HG02840 (cell line): Measurements from ENCODE around the gene HMX1.

Source experiments
- ATAC-seq: cut with Tn5 transposase; IDR thresholded peaks from one replicate; pipeline ENCODE4 v1.9.1; 2021; ENCODE audit warnings: mild to moderate bottlenecking, moderate library complexity, moderate number of reproducible peaks; ENCODE audit not compliant: unreplicated experiment, low FRiP score

HMX1 gene

DNA sequence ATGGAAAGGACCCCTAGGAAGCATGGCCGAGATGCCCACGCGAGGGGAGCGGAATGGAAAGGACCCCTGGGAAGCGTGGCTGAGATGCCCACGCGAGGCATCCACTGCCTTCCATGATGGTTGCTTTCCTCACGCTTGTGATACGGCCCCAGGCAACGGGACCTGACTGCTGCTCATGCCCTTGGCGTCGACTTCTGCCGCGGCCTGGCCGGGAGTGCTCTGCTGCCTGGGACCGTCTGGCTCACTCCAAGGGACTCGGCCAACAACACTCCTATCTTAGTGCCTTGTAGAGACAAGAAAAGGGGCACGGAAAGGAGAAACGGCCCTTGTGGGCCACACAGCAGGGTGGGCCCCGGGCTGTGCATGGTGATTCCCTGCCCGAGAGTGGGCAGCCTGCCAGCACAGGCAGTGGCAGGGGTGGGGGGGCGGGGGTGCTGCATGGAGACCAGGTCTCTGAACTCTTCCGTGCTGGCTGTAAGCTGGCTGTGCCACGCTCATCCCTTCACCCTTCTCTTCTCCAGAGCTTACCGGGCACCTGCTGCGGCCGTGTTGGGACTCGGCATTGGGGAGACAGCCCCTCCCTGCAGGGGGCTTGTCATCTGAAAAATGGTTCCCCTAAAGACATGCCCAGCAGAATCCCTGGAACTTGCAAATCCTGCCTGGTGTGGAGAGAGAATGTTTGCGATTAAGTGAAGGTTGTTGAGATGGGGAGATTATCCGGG, 38.6 kb upstream of the HMX1 start:
- no peak for ATAC-seq

DNA sequence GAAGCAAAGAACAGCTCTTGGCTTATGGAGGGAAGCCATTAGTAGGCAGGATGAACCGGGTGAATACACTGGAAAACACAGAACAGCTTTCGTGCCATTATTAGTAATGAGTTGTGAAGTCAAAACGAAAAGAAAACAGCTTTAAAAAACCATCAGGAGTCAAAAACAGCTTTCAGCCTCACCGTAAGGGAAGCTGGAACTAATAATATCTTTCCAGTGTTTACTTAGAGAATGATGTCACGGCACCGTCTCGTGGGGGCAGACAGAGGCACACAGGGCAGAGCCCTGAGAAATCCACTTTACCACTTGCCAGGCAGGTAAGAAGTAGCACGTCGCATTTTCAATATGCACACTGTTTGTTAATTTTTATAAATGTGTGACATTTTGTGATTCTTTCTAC, 37.9 kb upstream of the HMX1 start:
- no peak for ATAC-seq

DNA sequence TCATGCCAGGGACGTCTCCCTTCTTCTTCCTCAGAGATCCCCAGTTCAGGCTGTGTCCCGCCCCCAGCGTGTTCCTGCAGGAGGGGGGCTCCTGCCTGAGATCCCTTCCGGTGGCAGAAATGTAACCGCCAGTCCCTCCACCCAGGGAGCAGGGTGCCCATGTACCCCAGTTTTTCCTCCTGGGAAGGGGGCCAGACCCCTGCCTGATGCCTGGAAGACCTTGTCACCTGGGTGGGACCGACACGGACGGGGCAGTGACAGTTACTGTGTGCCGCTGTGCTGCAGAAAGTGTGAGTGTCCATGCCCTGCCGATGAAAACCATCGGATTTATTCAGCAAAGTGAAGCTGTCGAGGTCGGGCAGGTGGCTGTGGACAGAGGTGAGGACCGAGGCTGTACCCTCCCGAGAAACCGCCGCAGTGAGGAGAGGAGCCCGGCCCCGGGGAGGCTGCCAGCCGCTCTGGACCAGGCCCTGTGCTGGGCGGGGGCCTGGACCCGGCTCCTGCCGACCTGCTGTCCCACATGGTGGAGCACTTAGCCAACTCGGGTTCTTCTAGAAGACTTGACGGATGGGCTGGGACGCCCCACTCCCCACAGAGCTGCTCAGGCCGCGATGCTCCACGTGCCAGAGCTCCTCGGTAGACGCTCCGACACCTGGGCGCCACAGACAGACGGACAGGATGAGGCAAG, 36.7 kb upstream of the HMX1 start:
- no peak for ATAC-seq

DNA sequence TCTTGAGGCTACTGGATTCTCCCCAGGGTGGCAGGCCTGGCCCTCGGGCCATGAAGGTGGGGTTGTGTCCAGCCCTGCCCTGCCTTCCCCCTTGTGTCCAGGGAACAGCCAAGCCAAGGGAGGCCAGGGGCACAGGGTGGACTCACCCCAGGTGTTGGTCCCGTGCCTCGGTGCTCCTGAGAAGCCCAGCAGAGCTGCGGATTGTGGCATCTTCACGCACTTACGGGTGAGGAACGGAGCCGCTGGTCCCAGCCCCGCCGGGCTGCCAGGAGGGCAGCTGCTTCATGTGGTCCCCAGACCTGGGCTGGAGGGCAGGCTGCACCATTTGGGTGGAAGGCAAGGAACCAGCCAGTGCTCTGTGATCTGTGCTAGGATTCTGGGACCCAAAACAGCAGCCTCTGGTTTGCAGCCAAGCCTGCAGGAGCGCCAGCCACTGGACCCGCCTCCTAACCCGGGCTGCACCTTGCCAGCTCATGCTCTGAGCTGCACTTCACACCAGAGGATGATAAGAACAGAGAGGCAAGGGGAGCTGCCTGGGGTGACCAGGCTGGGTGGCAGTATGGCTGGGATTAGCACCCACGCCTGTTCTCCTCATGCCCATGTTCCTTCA, 36.1 kb upstream of the HMX1 start:
- no peak for ATAC-seq

DNA sequence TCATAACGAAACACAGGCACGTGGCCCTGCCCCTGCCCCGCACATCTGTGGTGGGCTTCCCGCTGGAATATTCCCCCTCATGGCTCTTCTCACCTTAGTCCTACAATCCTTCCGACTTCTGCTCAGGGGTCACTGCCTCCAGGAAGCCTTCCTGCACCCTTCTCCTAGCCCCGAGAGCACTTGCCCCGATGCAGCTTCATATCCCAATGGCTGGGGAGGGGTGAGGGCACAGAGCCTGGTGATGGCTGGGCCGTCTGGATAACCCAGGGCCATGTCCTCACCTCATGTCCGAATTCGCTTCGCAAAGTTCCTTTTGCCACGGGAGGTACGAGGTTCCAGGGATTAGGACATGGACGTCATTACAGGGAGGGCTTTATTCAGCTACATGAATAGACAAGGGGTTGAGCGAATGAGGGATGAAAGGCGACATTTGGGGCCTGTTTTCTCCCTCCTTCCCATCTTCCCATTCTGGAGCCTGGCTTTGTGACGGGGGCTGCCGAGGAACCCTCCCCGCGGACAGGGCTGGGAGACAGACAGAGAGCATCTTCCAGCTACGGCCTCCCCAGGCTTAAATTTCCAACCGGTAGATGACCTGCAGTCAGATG, 35.5 kb upstream of the HMX1 start:
- no peak for ATAC-seq

DNA sequence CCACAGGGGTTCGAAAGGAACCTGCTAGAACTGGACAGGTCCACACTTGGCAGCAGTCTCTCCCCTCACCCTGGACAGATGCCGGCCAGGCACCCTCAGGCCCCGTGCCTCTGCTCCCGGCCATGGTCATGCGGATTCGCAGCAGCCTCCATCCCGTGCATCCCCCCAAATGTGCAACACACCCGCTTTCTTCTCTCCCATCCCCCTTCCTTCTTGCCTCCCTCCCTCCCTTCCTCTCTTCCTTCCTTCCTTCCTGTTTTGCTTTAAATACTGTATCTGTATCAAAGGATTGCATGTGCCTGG, 35.0 kb upstream of the HMX1 start:
- ATAC-seq, result no peak

DNA sequence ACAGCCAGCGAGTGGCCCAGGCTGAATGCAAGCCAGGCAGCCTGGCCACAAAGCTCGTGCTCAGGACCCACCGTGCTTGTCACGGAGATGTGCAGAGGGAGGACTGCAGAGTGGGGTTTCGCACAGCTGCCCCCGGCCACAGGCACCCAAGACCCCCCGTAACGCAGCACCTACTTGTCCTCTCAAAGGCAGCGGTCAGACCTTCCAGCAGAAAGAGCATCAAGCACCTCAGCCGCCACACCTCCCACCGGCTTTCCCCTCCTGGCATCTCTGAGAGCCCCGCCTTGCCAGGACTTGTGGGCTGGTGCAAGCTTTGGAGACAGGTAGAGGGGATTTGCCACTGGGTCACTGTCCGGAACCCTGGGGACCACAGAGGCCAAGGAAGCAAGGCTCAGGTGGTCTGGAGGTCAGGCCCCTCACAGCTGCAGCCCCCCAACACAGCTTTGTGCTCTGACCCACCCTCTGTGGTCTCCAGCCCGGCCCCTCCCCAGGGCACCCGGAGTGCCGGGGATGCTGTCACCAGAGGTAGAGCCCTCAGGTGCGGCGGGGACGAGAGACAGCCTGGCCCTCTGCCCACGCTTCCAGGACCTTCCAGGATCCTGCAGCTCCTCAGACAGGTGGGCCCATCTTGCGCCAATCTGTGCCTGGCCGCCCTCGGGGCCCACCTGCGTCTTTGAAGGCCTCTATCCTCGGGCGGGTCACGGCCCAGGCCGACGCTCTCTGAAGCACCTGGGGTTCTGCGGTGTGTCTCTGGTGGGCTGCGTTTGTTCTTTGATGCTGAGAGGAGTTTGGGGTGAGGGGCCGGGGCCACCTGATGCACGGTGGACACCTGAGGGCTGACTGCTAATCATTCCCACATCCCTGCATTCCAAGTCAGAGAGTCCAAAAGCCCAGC, 34.4 kb upstream of the HMX1 start:
- no peak for ATAC-seq

DNA sequence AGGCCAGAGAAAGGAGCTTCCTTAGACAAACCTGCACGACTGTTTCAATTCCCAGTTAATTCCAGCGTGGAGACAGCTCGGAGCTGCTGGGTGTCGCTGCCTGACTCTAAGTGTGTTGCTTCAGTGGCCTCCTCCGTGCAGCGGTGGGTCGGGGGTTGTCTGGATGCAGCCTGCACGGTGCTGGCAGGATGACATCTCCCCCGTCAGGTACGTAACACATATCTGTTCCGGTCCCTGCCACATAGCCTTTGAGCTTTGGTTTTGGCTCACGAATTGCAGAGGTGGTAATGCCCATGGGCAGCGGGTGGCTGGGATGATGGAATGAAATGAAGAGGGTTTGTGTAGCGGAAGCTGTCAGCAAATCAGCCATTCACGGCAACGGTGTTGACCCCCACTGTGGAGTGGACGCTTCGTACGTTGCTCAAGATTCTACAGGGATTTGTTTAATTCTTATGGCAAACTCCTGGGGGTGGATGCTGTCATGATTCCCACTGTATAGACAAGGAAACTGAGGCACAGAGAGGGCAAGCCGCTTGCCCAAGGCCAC, 33.7 kb upstream of the HMX1 start:
- ATAC-seq, result no peak

DNA sequence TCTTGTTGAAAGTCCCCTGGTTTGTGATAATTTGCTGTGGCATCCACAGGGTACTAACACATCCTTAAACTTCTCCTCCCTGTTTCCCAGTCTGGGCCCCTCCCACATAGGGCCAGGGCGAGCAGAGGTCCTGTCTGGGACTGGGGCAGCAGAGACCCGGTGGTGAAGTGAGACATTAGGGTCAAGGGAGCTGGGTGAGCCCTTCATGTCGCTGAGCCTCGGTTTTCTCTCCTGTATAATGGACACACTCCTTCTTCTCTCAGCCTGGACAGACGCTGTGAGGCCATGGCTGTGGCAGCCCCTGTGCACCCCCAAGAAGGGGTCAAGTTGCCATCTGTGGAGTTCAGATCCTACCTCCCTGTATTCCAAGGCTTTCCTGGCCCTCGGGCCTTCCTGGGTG, 33.0 kb upstream of the HMX1 start:
- ATAC-seq, result no peak

GRCh38 chr4:8904041-8904501, 32.4 kb upstream of the HMX1 start:
- ATAC-seq, result no peak

DNA sequence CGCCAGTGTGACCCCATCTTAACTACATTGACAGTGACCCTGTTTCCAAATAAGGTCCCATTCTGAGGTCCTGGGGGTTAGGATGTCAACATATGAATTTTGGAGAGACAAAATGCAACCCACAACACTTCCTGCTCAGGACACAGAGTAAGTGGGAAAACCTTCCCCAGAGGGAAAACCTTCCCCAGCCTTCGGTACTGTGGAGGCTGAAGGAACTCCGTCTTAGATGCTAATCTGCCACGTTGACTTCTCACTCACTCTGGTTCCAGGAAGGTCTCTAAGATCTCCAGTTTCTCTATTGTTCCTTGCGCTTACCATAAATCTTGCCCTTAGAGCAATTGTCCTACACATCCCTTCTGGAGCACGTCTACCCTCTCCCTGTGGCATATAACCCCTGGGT, 29.7 kb upstream of the HMX1 start:
- ATAC-seq, result no peak

DNA sequence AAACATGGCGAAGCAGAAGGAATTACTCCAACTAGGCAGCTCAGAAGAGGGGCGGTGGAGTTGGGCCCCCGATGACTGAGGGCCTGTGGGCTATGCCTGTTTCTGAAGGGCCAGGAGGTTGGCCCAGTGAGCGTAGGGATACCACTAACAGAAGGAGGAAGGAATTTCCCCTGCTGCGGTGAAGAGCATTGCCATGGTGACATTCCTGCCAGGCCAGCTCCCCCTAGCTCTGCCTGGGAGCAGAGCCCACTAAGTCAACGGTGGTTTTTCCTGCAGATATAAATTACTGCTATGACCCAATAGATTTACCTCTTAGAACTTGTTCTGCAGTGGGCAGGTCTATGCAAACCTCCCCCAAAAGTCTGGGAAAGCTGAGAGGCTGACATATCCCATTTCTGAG, 28.9 kb upstream of the HMX1 start:
- no peak for ATAC-seq

GRCh38 chr4:8898419-8898818, 26.8 kb upstream of the HMX1 start:
- ATAC-seq, result no peak

DNA sequence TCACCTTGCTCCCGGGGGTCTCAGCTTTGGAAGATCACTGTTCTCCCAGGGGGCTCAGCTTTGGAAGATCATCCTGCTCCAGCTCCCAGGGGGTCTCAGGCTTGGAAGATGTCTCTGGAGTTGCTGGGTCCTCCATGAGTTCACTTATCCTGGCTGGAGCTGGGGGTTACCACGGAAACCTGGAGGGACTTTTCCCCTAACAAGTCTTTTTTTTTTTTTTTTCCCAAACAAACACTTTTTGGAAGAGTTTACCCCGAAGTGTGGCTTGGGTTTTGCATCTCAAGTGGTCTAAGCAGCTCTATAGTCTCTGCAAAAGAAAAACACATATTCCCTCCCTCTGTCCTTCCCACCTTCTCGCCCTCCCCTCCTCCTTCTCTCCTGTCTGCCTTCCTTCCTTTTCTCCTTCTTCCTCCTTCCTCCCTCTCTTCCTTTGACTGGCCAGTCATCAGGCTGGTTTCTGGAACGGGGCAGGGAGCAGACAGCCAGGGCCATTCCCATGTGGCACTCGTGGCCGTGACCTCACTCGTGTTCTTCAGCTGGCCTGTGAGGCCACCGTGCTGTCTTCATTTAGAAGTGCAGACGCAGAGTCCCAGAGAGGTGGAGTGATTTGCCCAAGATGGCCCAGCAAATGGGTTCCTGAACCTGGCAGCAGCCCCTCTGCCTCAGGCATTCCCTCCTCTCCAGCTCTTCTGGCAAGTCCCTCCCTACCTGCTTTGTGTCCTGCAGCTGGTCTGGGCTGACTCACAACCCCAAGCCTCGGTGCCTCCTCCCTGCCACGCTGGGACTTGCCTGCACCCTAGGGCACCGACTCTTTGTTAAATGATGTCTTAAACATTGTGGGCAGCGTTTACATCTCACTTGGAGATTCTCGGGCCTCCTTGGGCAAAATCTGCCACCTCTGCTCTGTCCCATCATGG, 25.9 kb upstream of the HMX1 start:
- no peak for ATAC-seq

GRCh38 chr4:8896506-8896905, 24.9 kb upstream of the HMX1 start:
- no peak for ATAC-seq

DNA sequence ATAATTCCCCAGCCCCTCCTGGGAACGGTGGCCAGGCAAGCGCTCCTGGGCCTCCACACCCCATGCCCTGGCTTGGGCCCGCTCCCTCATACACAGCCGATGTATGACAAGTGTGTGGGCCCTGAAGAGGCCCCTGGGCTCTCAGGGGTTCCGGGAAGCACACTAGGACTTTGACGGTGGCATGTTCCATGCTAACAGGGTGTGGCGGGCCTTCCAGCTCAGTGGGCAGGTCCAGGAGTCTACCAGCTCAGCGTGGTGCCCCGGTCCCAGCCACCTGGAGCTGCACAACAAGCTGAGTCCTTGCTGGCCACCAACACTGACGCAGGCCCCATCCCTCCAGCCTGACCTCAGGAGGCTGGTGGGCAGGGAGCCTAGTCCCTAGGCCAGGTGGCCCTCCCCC, 24.4 kb upstream of the HMX1 start:
- no peak for ATAC-seq

DNA sequence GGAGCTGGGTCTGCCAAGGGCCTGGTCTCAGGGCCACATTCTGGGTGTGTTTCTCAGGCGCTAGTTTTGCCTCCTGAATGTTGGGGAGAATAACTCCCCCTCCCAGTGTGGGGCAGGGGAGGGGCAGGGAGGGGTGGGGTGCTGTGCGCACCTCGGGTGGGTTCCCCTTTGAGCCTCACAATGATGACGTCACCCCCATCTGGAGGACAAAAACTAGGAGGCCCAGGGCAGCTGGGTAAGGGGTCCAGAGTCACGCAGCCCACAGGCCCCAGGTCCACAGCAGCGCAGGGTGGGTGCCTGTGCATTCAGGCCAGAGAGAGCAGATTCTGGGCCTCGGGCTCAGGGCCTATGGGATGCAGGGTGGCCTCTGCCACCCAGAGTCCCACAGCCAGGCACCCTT, 23.7 kb upstream of the HMX1 start:
- ATAC-seq, result no peak

- ATAC-seq, result no peak
These were observed 22.8 kb upstream of the HMX1 start for GRCh38 chr4:8894424-8894816.
